Mucosa of descending colon (tissue), 3 donors: ENCODE measurements around the gene PLSCR4. TPM values are rescaled to one million over a fixed set of nuclear protein-coding genes. Genes with fewer than 3 reads are reported as not detected.
A peak's percentile ranks its signal among the peaks of the same experiment; 100 is the strongest.

Experiments used
- ATAC-seq: fragments of 200-7000 bp; cut with Tn5 transposase; one replicate; pipeline ENCODE4 v1.9.1; 2020; ENCODE audit warnings: mild to moderate bottlenecking, moderate library complexity
- DNase-seq, 3 donors: peaks; one replicate each; pipeline ENCODE4 v3.0.0-alpha.2; 2020
- H3K36me3 ChIP-seq: fragments of 200-600 bp; one replicate; pipeline ENCODE4 v1.8.0; 2021; ENCODE audit warnings: low read depth, mild to moderate bottlenecking
- H3K4me1 ChIP-seq: fragments of 200-600 bp; one replicate; pipeline ENCODE4 v1.8.0; 2021; ENCODE audit warnings: low read depth, mild to moderate bottlenecking
- H3K4me3 ChIP-seq: fragments of 200-600 bp; one replicate; pipeline ENCODE4 v1.8.0; 2021; ENCODE audit warnings: mild to moderate bottlenecking
- H3K9me3 ChIP-seq: fragments of 200-600 bp; one replicate; pipeline ENCODE4 v1.8.0; 2021; ENCODE audit warnings: mild to moderate bottlenecking
- intact Hi-C, 2 donors: fragments of 100-400 bp; cut with DNase I in 1 of 2; cut with micrococcal nuclease in 1 of 2; formaldehyde crosslinking; loops; one replicate each; pipeline versions ENCODE4 v1.11.0 to v1.11.1; 2022; cut with DNase I, micrococcal nuclease
- total RNA-seq, 3 donors: library from RNA; stranded (reverse); fragmentation: NEBNext Ultra II Directional in 2 of 3; extraction: Animal tissue kit (Norgen Biotek cat#: 25700) in 2 of 3; gene quantifications; one replicate each; pipeline versions ENCODE4 v1.2.1 to v1.2.4, GENCODE V29; 2021 to 2023
- TF ChIP-seq, protein P1 (sequence below): fragments of 200-600 bp; IDR thresholded peaks from one replicate; pipeline ENCODE4 v1.8.0; 2022; ENCODE audit warnings: antibody characterized with exemption, mild to moderate bottlenecking
- donor health status: DM: no; HTN: no; CAD: no; lungs with moderate emphysema.
- donor health status: DM: no; HTN: no; CAD: no.
- donor health status: DM: no; HTN: yes; CAD: no.

Gene PLSCR4
- total RNA-seq, 3 donors from 2014 or later = 45.3 to 72.7 (median 64.0) TPM

GRCh38 chr3:146156095-146156494 is 94.8 kb downstream of the PLSCR4 start:
- Histone ChIP-seq H3K9me3 (no peaks in the 10 kb centered on the region), H3K4me1 (peaks cover 28% of the 10 kb centered on the region), H3K36me3 (no peaks in the 10 kb centered on the region), H3K4me3 (no peak overlapping the region)
- no peak for DNase-seq
- ATAC-seq = no peak
- intact Hi-C loops = no loop called here
- TF ChIP-seq, protein P1, sequence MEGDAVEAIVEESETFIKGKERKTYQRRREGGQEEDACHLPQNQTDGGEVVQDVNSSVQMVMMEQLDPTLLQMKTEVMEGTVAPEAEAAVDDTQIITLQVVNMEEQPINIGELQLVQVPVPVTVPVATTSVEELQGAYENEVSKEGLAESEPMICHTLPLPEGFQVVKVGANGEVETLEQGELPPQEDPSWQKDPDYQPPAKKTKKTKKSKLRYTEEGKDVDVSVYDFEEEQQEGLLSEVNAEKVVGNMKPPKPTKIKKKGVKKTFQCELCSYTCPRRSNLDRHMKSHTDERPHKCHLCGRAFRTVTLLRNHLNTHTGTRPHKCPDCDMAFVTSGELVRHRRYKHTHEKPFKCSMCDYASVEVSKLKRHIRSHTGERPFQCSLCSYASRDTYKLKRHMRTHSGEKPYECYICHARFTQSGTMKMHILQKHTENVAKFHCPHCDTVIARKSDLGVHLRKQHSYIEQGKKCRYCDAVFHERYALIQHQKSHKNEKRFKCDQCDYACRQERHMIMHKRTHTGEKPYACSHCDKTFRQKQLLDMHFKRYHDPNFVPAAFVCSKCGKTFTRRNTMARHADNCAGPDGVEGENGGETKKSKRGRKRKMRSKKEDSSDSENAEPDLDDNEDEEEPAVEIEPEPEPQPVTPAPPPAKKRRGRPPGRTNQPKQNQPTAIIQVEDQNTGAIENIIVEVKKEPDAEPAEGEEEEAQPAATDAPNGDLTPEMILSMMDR = no peak

- DNase-seq (no peak), ATAC-seq (no peak)
- TF ChIP-seq, protein P1 = no peak
- Histone ChIP-seq H3K9me3 (no peaks in the 10 kb centered on the region), H3K4me3 (no peak overlapping the region), H3K36me3 (no peaks in the 10 kb centered on the region), H3K4me1 (peaks cover 28% of the 10 kb centered on the region)
- intact Hi-C loops = no loop called here
These were observed 95.9 kb downstream of the PLSCR4 start for GRCh38 chr3:146154995-146155394.

DNA sequence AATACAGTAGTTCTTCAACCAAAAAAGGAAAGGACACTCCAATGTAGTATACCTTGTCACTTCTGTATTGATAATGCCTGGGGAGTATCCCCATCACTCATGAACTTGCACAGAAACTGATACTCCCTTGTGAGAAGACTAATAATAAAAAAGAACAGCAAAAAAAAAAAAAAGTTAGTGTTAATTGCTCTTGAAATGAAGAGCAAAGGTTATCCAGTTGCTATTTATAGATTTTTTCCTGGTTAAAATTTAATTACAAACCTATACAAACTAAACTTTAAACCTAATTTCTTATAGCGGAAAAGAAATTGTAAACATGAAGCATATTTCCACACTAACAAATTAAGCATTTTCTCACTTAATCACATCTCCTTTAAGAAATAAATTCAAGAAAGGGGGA is 96.6 kb downstream of the PLSCR4 start:
- Histone ChIP-seq H3K4me1 (peaks cover 28% of the 10 kb centered on the region), H3K36me3 (no peaks in the 10 kb centered on the region), H3K9me3 (no peaks in the 10 kb centered on the region), H3K4me3 (no peak overlapping the region)
- DNase-seq (no peak), ATAC-seq (peak; percentile 40)
- TF ChIP-seq, protein P1 = no peak
- intact Hi-C loops = no loop called here

DNA sequence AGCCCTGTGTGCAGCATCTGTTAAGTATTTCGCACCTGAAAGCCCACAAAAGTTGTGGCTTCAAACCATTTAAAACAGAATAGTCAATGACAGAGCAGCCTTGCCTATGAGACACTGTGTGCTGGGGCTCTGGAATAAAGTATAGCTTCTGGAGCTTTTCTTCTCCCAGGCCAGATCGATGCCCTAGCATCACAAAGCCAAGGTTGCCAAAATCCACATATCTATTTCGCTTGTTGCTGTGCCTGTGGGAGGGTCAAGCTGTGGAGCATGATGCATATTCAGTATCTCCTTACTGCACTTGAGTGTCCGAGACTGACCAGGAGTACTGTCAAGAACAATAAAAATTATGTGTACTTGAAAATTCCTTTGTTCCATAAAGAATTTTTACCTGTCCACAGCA is 97.5 kb downstream of the PLSCR4 start:
- peaks cover 28% of the 10 kb centered on the region for H3K4me1 ChIP-seq
- intact Hi-C loops = no loop called here

GRCh38 chr3:146152834-146153233 is 98.1 kb downstream of the PLSCR4 start:
- Histone ChIP-seq H3K4me3 (no peak overlapping the region), H3K9me3 (no peaks in the 10 kb centered on the region), H3K4me1 (peaks cover 27% of the 10 kb centered on the region), H3K36me3 (no peaks in the 10 kb centered on the region)
- no peak for DNase-seq
- no peak for ATAC-seq
- TF ChIP-seq, protein P1 = no peak
- intact Hi-C loops = no loop called here

More for the DNA sequence above, 97.5 kb downstream of the PLSCR4 start:
- no peaks in the 10 kb centered on the region for H3K9me3 ChIP-seq
- ATAC-seq (no peak), DNase-seq (no peak)
- no peak overlapping the region for H3K4me3 ChIP-seq
- H3K36me3 ChIP-seq = no peaks in the 10 kb centered on the region
- TF ChIP-seq, protein P1 = no peak

GRCh38 chr3:146148468-146148931 is 102.4 kb downstream of the PLSCR4 start:
- no peaks in the 10 kb centered on the region for H3K9me3 ChIP-seq
- ATAC-seq (no peak), DNase-seq (no peak)
- H3K36me3 ChIP-seq = no peaks in the 10 kb centered on the region
- H3K4me3 ChIP-seq = no peak overlapping the region
- peaks cover 4% of the 10 kb centered on the region for H3K4me1 ChIP-seq
- intact Hi-C loops = no loop called here
- TF ChIP-seq, protein P1 = no peak
